DOHH2 (cell line): Measurements from ENCODE around the gene ASB7.

ENCODE experiments used
- EZH2phosphoT487 ChIP-seq: fragments of 200-600 bp; sonication (generic); IDR thresholded peaks from 2 replicates; pipeline ENCODE4 v1.6.1; 2017; ENCODE audit warnings: borderline replicate concordance, mild to moderate bottlenecking, antibody characterized with exemption, low read length, moderate library complexity, mixed read lengths
- TF ChIP-seq, protein P1 (sequence below): fragments of 200-600 bp; sonication (generic); IDR thresholded peaks from one replicate; pipeline ENCODE4 v1.5.1; 2014; ENCODE audit warnings: antibody characterized with exemption, mild to moderate bottlenecking, low read depth, low read length; ENCODE audit not compliant: poor library complexity, severe bottlenecking

DNA sequence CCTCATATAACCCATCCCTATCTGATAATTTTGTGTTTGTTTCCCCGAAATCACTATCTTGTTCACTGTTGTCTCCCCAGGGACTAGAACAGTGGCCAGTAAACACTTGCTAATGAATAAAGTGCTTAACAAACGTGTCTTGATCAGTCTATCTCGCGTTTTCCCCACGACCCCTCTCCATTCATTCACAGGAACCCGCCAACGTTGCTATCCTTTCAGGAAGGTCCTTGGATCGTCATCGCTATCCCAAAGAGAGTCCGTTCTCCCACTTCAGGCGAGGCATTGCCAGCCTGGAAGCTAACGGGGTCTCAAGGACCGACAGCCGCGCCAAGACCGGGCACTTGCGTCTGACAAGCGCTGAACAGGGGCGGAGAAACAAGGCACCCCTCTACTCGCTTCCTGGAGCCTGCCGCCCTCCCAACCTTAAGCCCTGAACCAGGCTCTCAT, 749 bp upstream of the ASB7 start:
- TF ChIP-seq, protein P1, sequence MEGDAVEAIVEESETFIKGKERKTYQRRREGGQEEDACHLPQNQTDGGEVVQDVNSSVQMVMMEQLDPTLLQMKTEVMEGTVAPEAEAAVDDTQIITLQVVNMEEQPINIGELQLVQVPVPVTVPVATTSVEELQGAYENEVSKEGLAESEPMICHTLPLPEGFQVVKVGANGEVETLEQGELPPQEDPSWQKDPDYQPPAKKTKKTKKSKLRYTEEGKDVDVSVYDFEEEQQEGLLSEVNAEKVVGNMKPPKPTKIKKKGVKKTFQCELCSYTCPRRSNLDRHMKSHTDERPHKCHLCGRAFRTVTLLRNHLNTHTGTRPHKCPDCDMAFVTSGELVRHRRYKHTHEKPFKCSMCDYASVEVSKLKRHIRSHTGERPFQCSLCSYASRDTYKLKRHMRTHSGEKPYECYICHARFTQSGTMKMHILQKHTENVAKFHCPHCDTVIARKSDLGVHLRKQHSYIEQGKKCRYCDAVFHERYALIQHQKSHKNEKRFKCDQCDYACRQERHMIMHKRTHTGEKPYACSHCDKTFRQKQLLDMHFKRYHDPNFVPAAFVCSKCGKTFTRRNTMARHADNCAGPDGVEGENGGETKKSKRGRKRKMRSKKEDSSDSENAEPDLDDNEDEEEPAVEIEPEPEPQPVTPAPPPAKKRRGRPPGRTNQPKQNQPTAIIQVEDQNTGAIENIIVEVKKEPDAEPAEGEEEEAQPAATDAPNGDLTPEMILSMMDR = no peak
- no peak for TF ChIP-seq EZH2phosphoT487
